DOHH2 (cell line): ENCODE measurements around the gene GAS7.

ENCODE experiments used
- CTCF ChIP-seq: fragments of 200-600 bp; sonication (generic); IDR thresholded peaks from one replicate; pipeline ENCODE4 v1.5.1; 2014; ENCODE audit warnings: antibody characterized with exemption, mild to moderate bottlenecking, low read depth, low read length; ENCODE audit not compliant: poor library complexity, severe bottlenecking
- EZH2phosphoT487 ChIP-seq: fragments of 200-600 bp; sonication (generic); IDR thresholded peaks from 2 replicates; pipeline ENCODE4 v1.6.1; 2017; ENCODE audit warnings: borderline replicate concordance, mild to moderate bottlenecking, antibody characterized with exemption, low read length, moderate library complexity, mixed read lengths

- TF ChIP-seq CTCF (no peak), EZH2phosphoT487 (no peak)
These were observed 177.0 kb downstream of the GAS7 start for GRCh38 chr17:10021272-10021984.
